Urothelium cell line (cell line): ENCODE data around the gene CISD2.
"Not testable (repeated sequence)": the region's sequence is repeated elsewhere in the genome, so short reads cannot be mapped to it uniquely, and the experiment has no call there.

Experiments
- DNase-seq: peaks from one replicate; pipeline ENCODE4 v3.0.0; 2011; ENCODE audit warnings: low spot score, mixed read lengths
- FAIRE-seq: peaks from 2 replicates; lab custom pipeline; 2011; peaks lifted over from hg19 to GRCh38; lab: Jason Lieb, UNC

Gene CISD2

GRCh38 chr4:102901804-102902203 lies 33.0 kb downstream of the CISD2 start:
- FAIRE-seq: no peak
- no peak for DNase-seq

GRCh38 chr4:102918859-102919258 lies 50.1 kb downstream of the CISD2 start:
- FAIRE-seq: no peak
- no peak for DNase-seq

GRCh38 chr4:102919697-102920096 lies 50.9 kb downstream of the CISD2 start:
- FAIRE-seq, DNase-seq: not testable (repeated sequence)

GRCh38 chr4:102935716-102936115 lies 66.9 kb downstream of the CISD2 start:
- FAIRE-seq (no peak), DNase-seq (no peak)

- not testable (repeated sequence) for DNase-seq, FAIRE-seq
Measured at GRCh38 chr4:102938063-102938462, 69.3 kb downstream of the CISD2 start.
